ENCODE measurements around the gene KRTAP10-8.
"Not testable (repeated sequence)": the region's sequence is repeated elsewhere in the genome, so short reads cannot be mapped to it uniquely, and the experiment has no call there.

KRTAP10-8 gene

GRCh38 chr21:44583800-44584147, 28.1 kb upstream of the KRTAP10-8 start:
- no peaks in the 10 kb centered on the region for H3K9me3 ChIP-seq (ENCODE audit: low read length)
- H3K36me3 ChIP-seq (ENCODE audit: insufficient read depth, low read length) = no peaks in the 10 kb centered on the region
- H2AFZ ChIP-seq (ENCODE audit: low read depth, low read length) = peak overlapping the region; percentile 48
- no peaks in the 10 kb centered on the region for H3K27me3 ChIP-seq (ENCODE audit: insufficient read depth, low read length)
- peaks cover 5% of the 10 kb centered on the region for H3K4me1 ChIP-seq (ENCODE audit: insufficient read depth, low read length)
- no peak overlapping the region for H3K4me3 ChIP-seq (ENCODE audit: low read length)

GRCh38 chr21:44585892-44586291, 26.0 kb upstream of the KRTAP10-8 start:
- no peaks in the 10 kb centered on the region for H3K9me3 ChIP-seq (ENCODE audit: low read length)

GRCh38 chr21:44589094-44589493, 22.8 kb upstream of the KRTAP10-8 start:
- no peaks in the 10 kb centered on the region for H3K4me1 ChIP-seq (ENCODE audit: insufficient read depth, low read length)
- H3K27me3 ChIP-seq (ENCODE audit: insufficient read depth, low read length) = no peaks in the 10 kb centered on the region
- H2AFZ ChIP-seq (ENCODE audit: low read depth, low read length) = no peak overlapping the region
- no peaks in the 10 kb centered on the region for H3K36me3 ChIP-seq (ENCODE audit: insufficient read depth, low read length)
- no peak overlapping the region for H3K4me3 ChIP-seq (ENCODE audit: low read length)
- no peaks in the 10 kb centered on the region for H3K9me3 ChIP-seq (ENCODE audit: low read length)

More at GRCh38 chr21:44585892-44586291, 26.0 kb upstream of the KRTAP10-8 start:
- Histone ChIP-seq H3K4me3 (ENCODE audit: low read length) (no peak overlapping the region), H3K4me1 (ENCODE audit: insufficient read depth, low read length) (peaks cover 5% of the 10 kb centered on the region), H2AFZ (ENCODE audit: low read depth, low read length) (no peak overlapping the region), H3K36me3 (ENCODE audit: insufficient read depth, low read length) (no peaks in the 10 kb centered on the region), H3K27me3 (ENCODE audit: insufficient read depth, low read length) (no peaks in the 10 kb centered on the region)

GRCh38 chr21:44589586-44590305, 22.1 kb upstream of the KRTAP10-8 start:
- no peak overlapping the region for H3K4me3 ChIP-seq (ENCODE audit: low read length)
- H3K4me1 ChIP-seq (ENCODE audit: insufficient read depth, low read length) = no peaks in the 10 kb centered on the region
- H3K9me3 ChIP-seq (ENCODE audit: low read length) = no peaks in the 10 kb centered on the region
- no peaks in the 10 kb centered on the region for H3K27me3 ChIP-seq (ENCODE audit: insufficient read depth, low read length)
- no peak overlapping the region for H2AFZ ChIP-seq (ENCODE audit: low read depth, low read length)
- H3K36me3 ChIP-seq (ENCODE audit: insufficient read depth, low read length) = no peaks in the 10 kb centered on the region

- Histone ChIP-seq H3K4me1 (ENCODE audit: insufficient read depth, low read length) (no peaks in the 10 kb centered on the region), H3K4me3 (ENCODE audit: low read length) (no peak overlapping the region), H2AFZ (ENCODE audit: low read depth, low read length) (no peak overlapping the region), H3K9me3 (ENCODE audit: low read length) (no peaks in the 10 kb centered on the region), H3K27me3 (ENCODE audit: insufficient read depth, low read length) (no peaks in the 10 kb centered on the region), H3K36me3 (ENCODE audit: insufficient read depth, low read length) (no peaks in the 10 kb centered on the region)
These were observed 21.6 kb upstream of the KRTAP10-8 start for GRCh38 chr21:44590311-44590721.

- not testable (repeated sequence) for H3K36me3 ChIP-seq (ENCODE audit: insufficient read depth, low read length); H3K27me3 ChIP-seq (ENCODE audit: insufficient read depth, low read length); H3K4me1 ChIP-seq (ENCODE audit: insufficient read depth, low read length); H2AFZ ChIP-seq (ENCODE audit: low read depth, low read length); H3K4me3 ChIP-seq (ENCODE audit: low read length); H3K9me3 ChIP-seq (ENCODE audit: low read length)
These were observed 20.7 kb upstream of the KRTAP10-8 start for GRCh38 chr21:44590897-44591800.

GRCh38 chr21:44591801-44592130, 20.1 kb upstream of the KRTAP10-8 start:
- H3K27me3 ChIP-seq (ENCODE audit: insufficient read depth, low read length); H2AFZ ChIP-seq (ENCODE audit: low read depth, low read length); H3K36me3 ChIP-seq (ENCODE audit: insufficient read depth, low read length); H3K4me1 ChIP-seq (ENCODE audit: insufficient read depth, low read length); H3K4me3 ChIP-seq (ENCODE audit: low read length); H3K9me3 ChIP-seq (ENCODE audit: low read length): not testable (repeated sequence)

- Histone ChIP-seq H3K36me3 (ENCODE audit: insufficient read depth, low read length) (no peaks in the 10 kb centered on the region), H3K9me3 (ENCODE audit: low read length) (no peaks in the 10 kb centered on the region), H3K4me1 (ENCODE audit: insufficient read depth, low read length) (no peaks in the 10 kb centered on the region), H3K4me3 (ENCODE audit: low read length) (no peak within 1 kb of the TSS), H2AFZ (ENCODE audit: low read depth, low read length) (no peak within 1 kb of the TSS), H3K27me3 (ENCODE audit: insufficient read depth, low read length) (no peaks in the 10 kb centered on the region)
These were observed 19.2 kb upstream of the KRTAP10-8 start, which contains the start of gene KRTAP10-6 for GRCh38 chr21:44592446-44593311. TSS of gene KRTAP10-6 (minus strand) at chr21:44592505. CDS start at chr21:44592484, 21 bp downstream.

- H3K9me3 ChIP-seq (ENCODE audit: low read length) = peaks cover 2% of the 10 kb centered on the region
- H3K27me3 ChIP-seq (ENCODE audit: insufficient read depth, low read length) = no peaks in the 10 kb centered on the region
- no peaks in the 10 kb centered on the region for H3K4me1 ChIP-seq (ENCODE audit: insufficient read depth, low read length)
- no peak overlapping the region for H2AFZ ChIP-seq (ENCODE audit: low read depth, low read length)
- no peaks in the 10 kb centered on the region for H3K36me3 ChIP-seq (ENCODE audit: insufficient read depth, low read length)
- no peak overlapping the region for H3K4me3 ChIP-seq (ENCODE audit: low read length)
These were observed 18.1 kb upstream of the KRTAP10-8 start for GRCh38 chr21:44593598-44594405.

GRCh38 chr21:44594406-44594916, 17.4 kb upstream of the KRTAP10-8 start:
- H3K36me3 ChIP-seq (ENCODE audit: insufficient read depth, low read length) = no peaks in the 10 kb centered on the region
- no peaks in the 10 kb centered on the region for H3K27me3 ChIP-seq (ENCODE audit: insufficient read depth, low read length)
- no peaks in the 10 kb centered on the region for H3K4me1 ChIP-seq (ENCODE audit: insufficient read depth, low read length)
- H3K9me3 ChIP-seq (ENCODE audit: low read length) = peaks cover 2% of the 10 kb centered on the region
- no peak overlapping the region for H3K4me3 ChIP-seq (ENCODE audit: low read length)
- no peak overlapping the region for H2AFZ ChIP-seq (ENCODE audit: low read depth, low read length)

GRCh38 chr21:44595524-44595923, 16.4 kb upstream of the KRTAP10-8 start:
- H3K4me3 ChIP-seq (ENCODE audit: low read length) = no peak overlapping the region
- H3K36me3 ChIP-seq (ENCODE audit: insufficient read depth, low read length) = no peaks in the 10 kb centered on the region
- H3K27me3 ChIP-seq (ENCODE audit: insufficient read depth, low read length) = no peaks in the 10 kb centered on the region
- no peaks in the 10 kb centered on the region for H3K4me1 ChIP-seq (ENCODE audit: insufficient read depth, low read length)
- H3K9me3 ChIP-seq (ENCODE audit: low read length) = peaks cover 2% of the 10 kb centered on the region
- no peak overlapping the region for H2AFZ ChIP-seq (ENCODE audit: low read depth, low read length)

GRCh38 chr21:44596068-44596725, 15.7 kb upstream of the KRTAP10-8 start:
- Histone ChIP-seq H3K36me3 (ENCODE audit: insufficient read depth, low read length) (no peaks in the 10 kb centered on the region), H3K9me3 (ENCODE audit: low read length) (peaks cover 2% of the 10 kb centered on the region), H3K27me3 (ENCODE audit: insufficient read depth, low read length) (no peaks in the 10 kb centered on the region), H3K4me3 (ENCODE audit: low read length) (no peak overlapping the region), H3K4me1 (ENCODE audit: insufficient read depth, low read length) (no peaks in the 10 kb centered on the region), H2AFZ (ENCODE audit: low read depth, low read length) (no peak overlapping the region)

Measured in neuron (in vitro differentiated cells).